HG03521 (cell line): ENCODE data around the gene C16orf89.
"Not testable (repeated sequence)": the region's sequence is repeated elsewhere in the genome, so short reads cannot be mapped to it uniquely, and the experiment has no call there.

Experiments used
- ATAC-seq: cut with Tn5 transposase; IDR thresholded peaks from one replicate; pipeline ENCODE4 v1.9.1; 2021; ENCODE audit warnings: mild to moderate bottlenecking, moderate library complexity; ENCODE audit not compliant: unreplicated experiment

The C16orf89 gene

DNA sequence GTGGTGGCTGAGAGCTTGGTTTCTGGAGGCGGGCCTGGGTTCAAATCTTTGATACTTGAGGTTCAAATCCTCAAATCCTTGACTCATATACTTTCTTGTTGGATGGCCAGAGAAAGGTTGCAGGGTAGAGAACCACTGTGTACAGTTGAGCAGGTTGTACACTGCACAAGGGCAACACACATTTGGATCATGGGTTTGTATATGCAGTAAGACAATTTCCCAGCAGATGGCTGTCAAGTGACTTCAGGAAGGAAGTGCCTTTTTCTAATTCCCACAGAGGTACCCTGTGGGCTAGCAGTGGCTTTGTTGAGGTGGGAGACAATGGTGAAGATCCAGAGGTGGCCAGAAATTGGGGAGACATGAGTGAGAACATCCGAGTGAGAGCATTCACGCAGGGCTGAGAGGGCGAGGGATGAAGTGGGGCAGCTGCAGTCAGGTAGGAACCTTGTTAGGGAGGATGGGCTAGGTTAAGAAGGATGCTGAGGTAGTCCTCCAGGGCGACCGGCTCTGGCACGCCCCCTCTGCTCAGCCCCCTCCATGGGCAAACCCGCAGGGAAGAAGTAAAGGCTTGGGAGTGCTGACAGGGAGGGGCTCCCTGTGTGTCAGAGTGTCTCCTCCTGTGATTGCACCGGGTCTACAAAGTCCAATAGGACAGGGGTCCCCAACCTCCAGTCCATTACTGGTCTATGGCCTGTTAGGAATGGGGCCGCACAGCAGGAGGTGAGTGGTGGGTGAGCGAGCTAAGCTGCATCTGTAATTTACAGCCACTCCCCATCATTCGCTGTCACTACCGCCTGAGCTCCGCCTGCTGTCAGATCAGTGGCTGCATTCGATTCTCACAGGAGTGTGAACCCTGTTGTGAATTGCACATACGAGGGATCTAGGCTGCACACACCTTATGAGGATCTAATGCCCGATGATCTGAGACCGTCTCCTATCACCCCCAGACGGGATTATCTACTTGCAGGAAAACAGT is 2.7 kb downstream of the C16orf89 start:
- no peak for ATAC-seq

- no peak for ATAC-seq
Measured at GRCh38 chr16:5062051-5062450, 3.7 kb downstream of the C16orf89 start.

DNA sequence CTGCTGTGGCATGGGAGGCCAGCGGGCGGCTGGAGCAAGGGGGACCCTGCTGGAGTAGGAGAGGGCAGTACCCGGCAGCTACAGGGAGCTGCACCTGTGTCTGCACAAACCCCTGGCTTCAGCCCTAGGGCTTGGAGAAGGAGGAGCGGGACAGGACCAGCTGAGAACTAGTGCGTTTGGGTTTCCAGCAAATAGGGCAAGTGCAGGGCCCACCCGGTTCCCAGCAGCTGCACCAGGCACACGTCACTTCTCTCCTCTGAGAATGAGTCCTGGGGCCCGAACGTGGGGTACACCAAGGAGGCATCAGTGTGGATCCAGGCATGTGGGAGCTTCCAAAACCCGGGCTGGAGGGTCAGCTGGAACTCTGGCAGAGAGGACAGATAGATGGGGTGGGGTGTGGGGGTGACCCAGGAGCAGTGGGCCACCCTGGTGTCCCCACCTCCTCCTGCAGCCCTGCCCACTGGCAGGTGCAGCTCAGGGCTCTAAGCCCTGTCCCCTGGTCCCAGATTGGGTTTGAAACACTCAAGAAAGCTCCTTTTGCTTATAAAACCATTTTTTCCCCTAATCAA is 5.6 kb downstream of the C16orf89 start:
- no peak for ATAC-seq

- ATAC-seq = no peak
Measured at GRCh38 chr16:5059386-5060072, 6.2 kb downstream of the C16orf89 start.

- ATAC-seq = no peak
Measured at GRCh38 chr16:5058476-5058875, 7.3 kb downstream of the C16orf89 start.

DNA sequence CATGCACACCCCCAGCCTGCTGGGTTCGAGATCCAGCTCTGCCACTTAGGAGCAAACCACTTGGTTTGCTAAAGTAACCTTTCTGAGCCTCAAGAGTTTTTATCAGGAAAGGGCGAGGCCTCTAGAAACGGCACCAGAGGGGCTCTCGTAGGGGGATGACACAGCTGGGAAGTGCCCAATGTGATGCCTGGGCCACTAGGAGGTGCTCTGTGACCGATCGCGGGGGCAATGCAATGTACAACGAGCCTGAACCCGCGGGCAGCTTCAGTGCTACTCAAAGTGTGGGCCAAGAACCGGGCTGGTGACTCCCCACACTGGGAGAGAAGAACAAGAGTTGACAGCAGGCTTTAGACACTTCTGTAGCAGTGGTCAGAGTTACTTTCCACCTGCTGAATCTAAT is 9.4 kb downstream of the C16orf89 start:
- ATAC-seq = no peak

DNA sequence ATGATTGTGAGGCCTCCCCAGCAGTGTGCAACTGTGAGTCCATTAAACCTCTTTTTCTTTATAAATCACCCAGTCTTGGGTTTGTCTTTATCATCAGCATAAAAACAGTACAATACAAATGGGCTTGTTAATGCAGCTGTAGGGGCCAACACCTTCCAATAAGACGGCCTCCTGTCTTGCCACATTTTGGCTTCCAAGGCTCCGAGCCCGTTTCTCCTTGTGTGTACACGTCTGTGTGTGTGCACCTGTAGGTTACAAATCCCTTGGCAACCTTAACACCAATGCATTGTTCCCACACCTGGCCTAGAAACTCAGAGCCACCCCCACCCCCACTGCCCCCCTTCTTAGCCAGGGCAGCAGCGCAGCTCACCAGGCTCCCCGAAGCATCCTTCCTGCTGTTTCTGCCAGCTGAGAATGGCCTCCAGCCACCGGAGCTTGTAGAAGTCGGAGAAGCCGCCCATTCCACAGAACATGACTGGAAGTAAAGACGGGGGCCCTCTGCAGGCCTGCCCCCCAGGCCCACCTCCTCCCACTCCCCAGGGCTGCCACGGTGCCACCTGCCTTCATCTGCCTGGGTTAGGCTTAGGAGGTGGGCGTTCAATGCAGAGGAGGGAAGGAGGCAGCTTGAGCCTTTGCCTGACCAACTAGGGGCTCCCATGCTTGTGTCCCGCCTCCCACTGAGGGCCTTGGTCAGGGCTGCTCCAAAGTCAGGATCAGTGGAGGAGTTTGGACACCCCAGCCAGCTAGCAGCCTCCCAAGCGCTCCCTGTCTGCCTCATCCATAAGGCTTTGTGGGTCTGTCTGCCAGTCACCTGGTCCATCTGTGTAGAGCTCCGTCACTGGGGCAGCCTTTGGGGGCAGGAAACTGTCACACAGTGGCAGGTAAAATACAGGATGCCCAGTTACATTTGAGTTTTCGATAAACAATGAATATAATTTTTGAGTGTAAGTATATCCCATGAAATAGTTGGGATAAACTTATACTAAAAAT is 10.6 kb downstream of the C16orf89 start:
- ATAC-seq = no peak

DNA sequence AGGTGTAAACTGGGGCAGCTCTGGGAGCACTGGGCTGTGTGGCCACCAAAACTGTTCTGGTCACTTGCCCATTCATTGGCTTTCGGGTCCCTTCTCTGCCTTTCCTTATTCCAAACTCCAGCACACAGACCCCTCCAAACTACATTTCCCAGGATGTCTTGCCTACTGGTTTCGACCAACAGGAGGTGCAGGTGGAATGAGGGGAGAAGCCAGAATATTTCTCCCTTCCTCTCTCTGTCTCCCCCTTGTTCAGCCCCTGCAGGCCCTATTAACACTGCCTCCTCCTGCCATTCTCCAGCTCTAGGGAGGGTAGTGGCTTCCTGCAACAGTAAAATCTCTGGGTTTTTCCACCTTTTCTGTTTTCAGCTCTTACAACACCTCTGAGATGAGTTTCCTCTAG is 18.8 kb downstream of the C16orf89 start:
- ATAC-seq = no peak

- no peak for ATAC-seq
Measured at GRCh38 chr16:5045499-5046115, 20.1 kb downstream of the C16orf89 start.

- not testable (repeated sequence) for ATAC-seq
Measured at GRCh38 chr16:5044581-5044980, 21.2 kb downstream of the C16orf89 start.

DNA sequence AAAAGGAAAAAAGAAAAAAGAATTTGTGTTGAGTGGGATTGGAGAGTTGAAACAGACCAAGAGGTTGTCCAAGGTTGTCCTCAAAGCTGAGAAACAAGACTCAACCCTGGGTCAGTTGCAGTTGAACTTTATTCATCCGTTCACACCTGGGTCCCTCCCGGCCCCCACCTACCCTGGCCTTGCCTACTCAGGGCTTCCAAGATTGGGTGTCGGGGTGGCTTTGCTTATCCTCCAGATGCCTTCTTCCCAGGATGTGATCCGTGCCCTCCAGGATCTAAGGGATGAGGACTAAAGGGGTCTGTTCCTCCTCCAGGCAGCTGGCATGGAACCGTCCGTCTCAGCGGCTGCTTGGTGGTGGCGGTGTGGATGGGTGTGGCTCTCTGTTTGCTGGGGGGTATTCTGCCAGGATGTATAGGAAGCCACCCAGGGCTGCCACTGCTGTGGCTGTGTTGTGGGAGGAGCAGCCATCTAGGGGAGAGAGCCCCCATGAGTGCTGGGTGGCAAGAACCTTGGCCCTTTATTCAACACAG is 21.7 kb downstream of the C16orf89 start:
- ATAC-seq = no peak

GRCh38 chr16:5042574-5043171 is 23.1 kb downstream of the C16orf89 start:
- ATAC-seq = no peak

DNA sequence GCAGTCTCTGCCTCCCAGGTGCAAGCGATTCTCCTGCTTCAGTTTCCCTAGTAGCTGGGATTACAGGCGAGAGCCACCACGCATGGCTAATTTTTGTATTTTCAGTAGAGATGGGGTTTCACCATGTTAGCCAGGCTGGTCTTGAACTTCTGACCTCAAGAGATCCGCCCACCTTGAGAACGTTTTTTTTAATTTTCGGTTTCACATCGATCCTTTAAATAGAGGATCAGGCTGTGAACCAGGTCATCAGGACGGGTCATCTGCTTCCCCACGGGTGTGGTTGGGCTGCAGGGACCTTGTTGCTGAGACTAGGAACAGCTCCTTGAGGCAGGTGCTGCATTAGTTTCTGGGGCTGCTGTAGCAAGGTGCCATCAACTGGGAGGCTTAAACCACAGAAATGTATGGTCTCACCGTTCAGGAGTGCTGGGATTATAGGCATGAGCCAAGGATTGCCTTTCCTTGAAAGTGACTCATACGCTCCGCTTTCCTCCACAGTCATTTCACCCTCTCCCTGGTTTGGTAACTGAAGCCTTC is 24.1 kb downstream of the C16orf89 start:
- ATAC-seq = no peak

GRCh38 chr16:5040451-5040850 is 25.3 kb downstream of the C16orf89 start:
- ATAC-seq = no peak

DNA sequence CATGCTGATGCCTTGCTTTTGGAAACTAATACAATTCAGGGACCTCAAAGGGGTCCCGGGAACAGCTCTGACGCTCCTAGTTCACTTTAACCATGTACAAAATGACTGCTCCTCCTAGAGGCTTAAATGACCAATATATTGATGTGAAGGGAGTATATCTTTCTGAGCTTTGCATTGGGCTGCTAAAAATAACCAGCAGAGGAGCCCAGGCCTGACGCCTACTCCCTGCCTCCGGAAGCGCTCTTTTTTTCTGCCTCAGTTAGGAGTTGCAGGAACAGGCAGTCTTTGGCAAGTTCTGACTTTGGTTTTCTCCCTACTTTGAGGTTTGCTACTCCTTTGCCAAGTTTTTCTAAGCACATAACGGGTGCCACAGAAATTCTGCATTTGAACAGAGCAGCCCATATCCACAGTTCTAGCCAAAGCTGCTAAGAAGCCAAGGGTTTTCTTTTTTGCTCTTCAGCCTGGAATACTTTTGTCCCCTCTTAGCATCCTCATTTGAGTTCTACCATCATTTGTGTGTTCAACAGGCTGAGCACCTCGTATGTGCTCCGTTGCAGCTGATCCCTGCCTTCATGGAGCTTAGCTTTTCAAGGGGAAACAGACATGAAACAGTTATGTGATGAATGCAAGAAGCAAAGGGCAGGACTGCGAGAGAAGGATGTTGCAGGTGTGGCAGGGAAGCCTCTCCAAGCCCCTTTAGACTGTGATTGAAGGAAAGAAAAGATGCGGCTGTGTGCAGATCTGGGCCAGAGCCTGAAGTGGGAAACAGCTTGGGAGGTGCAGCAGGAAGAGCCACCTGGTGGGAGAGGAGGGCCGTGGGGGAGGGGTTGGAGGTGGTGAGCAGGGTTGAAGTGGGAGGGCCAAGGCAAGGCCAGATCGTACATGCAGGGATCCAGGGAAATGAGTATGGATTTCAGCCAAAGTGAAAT is 29.3 kb downstream of the C16orf89 start:
- ATAC-seq = no peak

GRCh38 chr16:5035909-5036227 is 29.9 kb downstream of the C16orf89 start:
- no peak for ATAC-seq

DNA sequence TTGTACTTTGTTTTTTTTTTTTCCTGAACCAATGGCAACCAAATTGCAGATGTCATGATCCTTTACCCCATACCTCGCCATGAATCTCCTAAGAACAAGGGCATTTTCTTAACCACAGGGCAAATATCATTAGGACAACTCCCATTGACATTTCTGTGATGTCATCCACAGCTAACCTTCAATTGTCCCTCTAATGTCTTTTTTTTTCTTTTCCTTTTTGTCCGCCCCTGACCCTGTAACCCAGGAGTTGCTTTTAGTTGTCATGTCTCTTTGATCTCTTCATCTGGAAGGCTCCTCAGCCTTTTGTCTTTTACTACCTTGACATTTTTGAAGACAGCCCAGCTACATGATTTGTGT is 31.6 kb downstream of the C16orf89 start:
- no peak for ATAC-seq
